GM21526 (cell line): Measurements from ENCODE around the gene CACNA2D4.

ENCODE experiments used
- ATAC-seq: cut with Tn5 transposase; IDR thresholded peaks from one replicate; pipeline ENCODE4 v1.9.1; 2021; ENCODE audit warnings: moderate library complexity; ENCODE audit not compliant: unreplicated experiment, low FRiP score

CACNA2D4 gene

DNA sequence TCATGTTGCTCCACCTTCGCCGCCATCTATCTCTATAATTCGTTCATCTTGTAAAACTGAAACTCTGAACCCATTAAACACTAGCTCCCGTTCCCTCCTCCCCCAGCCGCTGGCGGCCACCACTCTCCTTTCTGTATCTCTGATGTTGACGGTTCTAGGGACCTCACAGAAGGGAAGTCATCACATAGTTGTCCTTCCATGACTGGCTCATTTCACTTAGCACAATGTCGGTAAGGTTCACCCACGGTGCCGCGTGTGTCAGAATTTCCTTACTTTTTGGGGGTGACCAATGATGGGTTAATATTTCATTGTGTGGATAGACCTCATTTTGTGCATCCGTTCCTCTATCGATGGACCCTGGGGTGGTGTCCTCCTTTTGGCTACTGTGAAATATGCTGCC is 2.0 kb upstream of the CACNA2D4 start:
- ATAC-seq, result no peak

DNA sequence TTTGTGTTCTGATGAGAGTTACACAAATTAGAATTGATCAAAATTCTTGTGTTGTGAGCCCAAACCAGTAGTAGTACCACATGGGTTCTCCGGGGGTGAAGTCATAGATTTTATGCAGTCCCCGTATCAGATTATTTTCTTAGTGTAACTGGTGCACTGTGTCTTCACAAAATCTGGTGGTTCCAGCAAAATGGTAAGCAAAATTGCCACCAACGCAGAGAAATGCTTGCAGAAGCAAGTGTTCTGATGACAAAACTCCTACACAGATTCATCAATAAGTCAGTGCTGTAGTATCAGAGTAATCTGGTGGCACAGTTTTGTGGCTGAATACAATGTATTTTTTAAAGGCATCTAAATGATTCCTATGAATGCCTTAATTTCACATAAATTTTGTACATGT is 1.3 kb upstream of the CACNA2D4 start:
- no peak for ATAC-seq

- no peak for ATAC-seq
These were observed 832 bp upstream of the CACNA2D4 start for GRCh38 chr12:1919284-1919683.

DNA sequence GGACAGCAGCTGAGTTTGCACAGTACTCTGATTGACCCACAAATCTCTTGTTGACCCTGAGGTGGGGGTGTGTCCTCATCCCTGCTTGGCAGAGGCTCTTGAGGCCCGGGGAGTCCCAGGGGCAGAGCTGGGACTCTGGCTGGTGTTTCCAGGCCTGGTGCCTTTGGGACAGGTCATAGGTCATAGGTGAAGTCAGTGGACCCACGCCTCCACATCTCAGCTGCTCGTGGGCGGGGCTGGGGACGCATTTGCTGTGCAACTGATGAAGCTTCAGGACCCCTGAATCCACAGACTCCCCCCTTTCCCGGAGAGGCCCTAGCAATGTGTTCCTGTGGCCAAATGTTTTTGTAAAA is 408 bp upstream of the CACNA2D4 start:
- ATAC-seq, result no peak

DNA sequence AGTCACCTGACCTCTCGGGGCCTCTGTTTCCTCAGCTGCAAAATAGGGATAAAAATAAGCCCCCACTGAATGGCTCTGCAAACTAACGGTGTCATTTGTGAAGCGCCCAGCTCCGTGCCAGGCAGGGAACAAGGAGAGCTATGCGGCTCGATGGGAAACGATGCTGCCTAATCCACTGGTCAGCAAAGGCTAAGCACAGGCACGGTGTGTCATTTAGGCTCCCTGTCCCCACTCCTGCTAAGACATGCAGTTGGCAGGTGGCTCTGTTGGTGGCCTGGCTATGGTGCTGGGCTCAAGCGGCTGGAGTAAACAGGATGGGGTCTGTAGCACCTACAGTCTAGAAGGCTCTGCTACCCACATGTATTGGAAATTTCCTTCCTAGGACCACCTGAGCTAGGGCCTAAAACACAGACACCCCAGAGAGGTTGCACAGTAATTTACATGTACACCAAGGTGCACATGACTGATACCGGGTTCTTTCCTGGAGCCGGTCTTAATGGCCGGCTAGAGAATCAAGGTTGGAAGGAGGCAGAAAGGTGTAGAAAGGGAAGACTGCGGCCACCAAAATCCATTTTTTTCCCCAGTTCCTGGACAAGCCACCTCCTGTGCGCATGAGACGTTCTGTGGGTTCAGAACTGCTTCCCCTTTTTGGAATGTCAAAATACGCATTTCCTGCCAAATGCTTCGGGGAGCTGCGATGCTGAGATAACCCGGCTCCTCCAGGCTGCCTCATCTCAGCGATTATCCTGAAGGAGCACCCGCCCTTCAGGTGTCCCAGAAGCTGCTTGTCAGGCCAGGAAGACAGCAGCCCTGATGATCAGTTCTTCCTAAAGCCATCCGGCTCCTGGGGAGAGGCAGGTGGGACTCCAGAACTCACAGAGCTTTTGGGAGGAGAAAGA is 1.0 kb downstream of the CACNA2D4 start:
- no peak for ATAC-seq

GRCh38 chr12:1916371-1917171 is 1.9 kb downstream of the CACNA2D4 start:
- no peak for ATAC-seq

DNA sequence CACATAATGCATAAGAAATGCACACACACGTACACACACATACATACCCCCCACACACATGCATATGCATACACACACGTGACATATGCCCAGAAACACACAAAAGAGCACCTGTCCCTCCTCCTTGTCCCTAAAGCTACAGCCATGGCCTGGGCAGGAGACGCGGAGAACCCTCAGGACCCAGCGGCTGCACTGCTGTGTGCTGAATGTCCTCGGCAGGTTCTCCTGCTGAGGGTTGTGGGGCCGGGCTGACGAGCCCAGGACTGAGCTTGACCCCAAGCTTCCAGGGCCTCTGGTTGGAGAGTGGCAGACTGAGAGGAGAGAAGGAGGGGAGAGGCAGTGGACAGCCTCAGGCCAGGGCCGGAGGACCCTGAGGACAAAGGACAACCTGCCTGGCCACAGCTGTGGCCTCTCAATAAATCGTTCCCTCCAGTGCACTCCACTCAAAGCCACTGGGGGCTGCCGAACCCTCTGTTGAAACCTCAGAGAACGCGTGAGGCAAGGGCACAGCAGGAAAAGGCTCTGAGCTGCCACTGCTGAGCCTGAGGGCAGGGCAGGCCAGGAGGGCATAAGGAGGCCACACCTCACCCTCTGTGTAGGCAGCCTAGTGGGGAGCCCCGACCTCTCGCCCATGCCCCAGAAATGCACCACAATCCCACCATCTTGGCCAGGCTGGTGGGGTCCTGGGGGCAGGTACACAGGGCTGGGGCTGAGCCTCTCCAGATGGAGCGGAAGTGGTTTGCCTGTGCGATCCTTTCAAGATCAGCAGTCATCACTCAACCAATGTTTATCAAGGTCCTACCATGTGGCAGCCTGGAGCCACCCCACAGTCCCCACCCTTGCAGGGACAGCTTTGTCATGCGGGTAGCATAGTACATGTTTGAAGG is 3.1 kb downstream of the CACNA2D4 start:
- no peak for ATAC-seq

- ATAC-seq, result no peak
These were observed 4.1 kb downstream of the CACNA2D4 start for GRCh38 chr12:1914114-1914911.

GRCh38 chr12:1913377-1914113 is 4.9 kb downstream of the CACNA2D4 start:
- no peak for ATAC-seq

DNA sequence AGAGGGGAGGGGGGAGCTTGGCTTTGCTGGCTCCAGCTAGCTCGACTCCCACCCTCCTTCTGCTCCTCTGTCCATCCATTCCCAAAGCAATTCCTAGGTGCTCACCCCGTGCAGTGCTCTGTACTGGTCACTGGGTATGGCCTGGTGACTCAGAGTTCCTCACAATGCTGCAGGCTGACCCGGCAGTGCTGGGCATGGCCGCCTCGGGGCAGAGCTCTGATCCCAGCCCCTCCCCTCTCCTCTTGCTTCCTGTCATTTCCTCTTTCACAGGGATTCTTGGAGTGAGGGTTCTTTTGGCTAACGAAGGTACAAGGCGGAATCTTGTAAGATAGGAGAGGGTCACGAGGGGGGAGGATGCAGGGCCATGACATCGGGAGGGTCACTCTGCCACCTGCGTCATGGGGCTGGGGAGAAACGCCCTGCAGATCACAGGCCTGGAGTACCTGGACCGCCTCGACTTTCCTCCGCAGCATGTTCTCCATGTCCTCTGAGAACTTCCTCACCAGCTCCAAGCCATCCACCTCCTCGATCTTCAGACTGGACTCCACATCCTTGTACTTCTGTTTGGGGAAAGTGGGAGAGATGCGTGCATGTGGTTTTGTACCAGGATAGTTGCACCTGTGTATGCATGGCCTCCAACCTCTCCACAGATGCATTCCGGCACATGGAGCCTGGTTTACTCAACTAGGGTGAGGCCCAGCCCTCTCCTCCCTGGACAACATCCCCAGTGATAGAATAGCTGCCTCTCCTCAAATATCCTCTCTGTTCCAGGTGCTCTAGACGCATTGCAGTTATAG is 5.7 kb downstream of the CACNA2D4 start:
- no peak for ATAC-seq

DNA sequence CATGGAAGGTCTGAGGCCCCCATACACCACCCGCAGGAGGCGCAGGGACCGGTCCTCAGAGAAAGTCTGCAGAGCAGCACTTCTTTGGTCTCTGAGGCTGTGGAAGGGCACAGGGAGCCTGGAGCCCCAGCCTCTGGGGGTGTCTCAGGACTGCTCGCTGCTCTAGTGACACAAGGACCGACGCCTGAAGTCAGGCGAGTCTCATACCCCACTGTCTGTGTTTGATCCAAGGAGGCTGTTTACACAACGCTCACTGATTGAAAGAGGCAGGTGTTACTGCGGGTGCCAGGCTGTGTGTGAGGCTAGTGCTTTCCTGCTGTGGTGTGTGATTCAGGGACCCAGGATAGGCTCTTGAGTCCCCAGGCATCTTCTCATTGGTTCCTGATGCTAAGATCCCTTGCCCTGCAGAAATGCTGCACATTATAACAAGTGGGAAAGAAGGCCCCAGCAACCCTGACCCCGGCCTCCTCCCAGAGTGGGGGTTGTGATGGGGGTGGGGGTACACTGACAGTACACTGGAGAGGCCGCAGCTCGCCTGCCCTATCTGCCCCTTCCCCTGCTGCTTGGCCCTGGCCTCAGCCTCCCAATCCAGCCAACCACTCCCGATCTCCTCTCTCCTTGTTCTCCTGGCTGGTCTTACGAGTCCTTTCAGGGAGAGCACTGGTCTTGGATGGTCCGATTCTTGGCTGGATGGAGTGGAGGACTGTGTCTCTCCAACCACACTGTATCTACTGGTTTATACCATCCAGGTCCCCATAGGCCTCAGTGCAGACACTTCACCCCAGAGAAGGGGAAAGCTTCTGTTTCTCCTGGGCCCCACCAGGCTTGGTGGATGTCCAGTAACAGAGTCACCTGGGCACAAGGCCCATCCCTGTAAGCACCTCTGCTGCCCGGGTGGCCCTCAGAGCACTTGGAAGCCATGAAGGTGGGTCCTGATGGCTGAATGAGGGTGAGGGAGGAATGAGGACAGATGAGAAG is 6.6 kb downstream of the CACNA2D4 start:
- ATAC-seq, result no peak

GRCh38 chr12:1910468-1910867 is 8.0 kb downstream of the CACNA2D4 start:
- no peak for ATAC-seq

DNA sequence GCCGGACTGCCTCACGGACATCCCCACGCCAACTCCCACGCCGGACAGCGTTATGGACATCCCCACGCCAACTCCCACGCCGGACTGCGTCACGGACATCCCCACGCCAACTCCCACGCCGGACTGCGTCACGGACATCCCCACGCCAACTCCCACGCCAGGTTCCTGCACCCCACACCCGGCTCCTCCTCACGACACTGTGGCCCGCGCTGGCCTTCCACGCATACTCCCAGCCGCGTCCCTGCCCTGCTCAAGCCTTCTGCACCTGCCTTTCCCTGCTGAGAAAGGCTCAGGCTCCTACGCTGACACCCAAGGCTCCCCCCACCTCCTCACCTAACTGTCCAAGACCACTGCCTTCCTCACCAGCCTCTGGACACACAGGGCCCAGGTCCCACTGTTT is 9.7 kb downstream of the CACNA2D4 start:
- no peak for ATAC-seq

DNA sequence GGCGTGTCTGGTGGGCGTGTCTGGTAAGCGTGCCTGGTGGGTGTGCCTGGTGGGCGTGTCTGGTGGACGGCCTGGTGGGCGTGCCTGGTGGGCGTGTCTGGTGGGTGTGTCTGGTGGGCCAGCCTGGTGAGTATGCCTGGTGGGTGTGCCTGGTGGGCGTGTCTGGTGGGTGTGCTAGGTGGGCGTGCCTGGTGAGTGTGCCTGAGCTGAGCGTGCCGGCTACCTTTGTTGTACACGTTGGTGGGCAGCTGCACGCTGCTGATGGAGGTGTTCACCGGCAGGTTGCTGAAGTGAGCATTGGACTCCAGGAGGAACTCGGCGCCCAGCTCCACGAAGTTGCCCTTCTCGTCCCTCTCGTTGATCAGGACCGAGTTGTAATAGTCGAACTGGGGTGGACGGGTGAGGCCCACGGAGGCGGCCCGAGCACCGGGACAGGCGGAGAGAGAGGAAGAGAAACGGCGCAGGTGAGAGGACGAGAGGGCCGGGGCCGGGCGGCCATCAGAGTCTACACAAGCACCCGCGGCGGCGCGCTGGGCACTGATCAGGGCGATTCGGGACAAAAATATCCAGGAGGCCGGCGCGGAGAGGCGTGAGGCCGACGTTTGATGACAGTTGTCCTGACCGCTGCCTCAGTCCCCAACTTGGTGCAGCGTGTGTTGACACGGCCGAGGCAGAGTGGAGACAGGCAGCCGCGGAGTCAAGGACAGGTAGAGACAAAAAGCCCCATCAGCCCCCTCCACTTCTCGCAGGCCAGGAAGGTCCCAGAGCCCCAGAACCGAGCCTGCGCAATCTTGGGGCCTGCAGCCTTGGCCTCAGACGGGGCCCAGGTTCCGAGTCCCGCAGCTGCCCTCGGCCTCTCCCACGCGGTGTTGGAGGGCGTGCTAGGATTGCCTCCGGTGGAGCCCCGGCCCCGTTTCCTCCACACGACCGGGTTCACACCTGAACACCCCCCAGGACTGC is 10.5 kb downstream of the CACNA2D4 start:
- no peak for ATAC-seq

GRCh38 chr12:1906579-1906978 is 11.9 kb downstream of the CACNA2D4 start:
- no peak for ATAC-seq

DNA sequence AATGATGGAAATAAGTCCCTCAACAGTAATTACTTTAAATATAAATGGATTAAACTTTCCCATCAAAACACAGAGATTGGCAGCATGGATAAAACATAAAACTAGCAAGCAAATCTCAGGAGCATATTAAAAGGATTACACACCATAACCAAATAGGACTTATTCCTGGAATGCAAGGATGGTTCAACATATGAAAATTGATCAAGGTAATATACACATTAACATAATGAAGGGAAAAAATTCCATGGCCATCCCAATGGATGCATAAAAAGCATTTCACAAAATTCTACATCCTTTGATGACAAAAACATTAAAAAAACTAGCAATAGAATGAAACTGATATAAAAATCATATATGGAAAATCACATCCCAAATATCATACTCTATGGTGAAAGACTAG is 13.6 kb downstream of the CACNA2D4 start:
- no peak for ATAC-seq
